ENCODE measurements around the gene CHCHD3. TPM values are rescaled to one million over a fixed set of nuclear protein-coding genes. Genes with fewer than 3 reads are reported as not detected.

Gene CHCHD3
- total RNA-seq, 1 donor from 2014 or later, result 209 TPM

DNA sequence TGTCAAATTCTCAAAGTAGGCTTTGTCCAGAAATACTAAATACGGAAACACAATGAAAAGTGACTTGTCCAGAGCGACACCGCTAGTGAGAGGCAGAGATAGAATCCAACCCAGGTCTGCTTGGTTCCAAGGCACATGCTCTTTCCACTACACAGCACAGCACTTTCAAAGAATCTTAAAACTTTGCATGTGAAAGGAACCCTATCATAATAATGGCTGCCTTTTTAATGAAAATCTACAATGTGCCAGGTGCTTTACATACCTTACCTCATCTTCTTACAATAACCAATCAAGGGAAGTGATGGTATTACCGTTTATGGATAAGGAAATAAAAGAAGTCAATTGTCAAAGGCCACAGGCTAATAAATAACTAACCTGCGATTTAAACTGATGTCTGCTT lies 2.6 kb downstream of the CHCHD3 start:
- no peak for DNase-seq
- Histone ChIP-seq H3K9me3 (replicated peaks) (no peaks in the 10 kb centered on the region), H3K27ac (replicated peaks) (no peak overlapping the region), H3K27me3 (ENCODE audit: low read depth) (no peaks in the 10 kb centered on the region), H3K36me3 (no peaks in the 10 kb centered on the region), H3K4me1 (peaks cover 76% of the 10 kb centered on the region), H3K4me3 (no peak overlapping the region)
- intact Hi-C loops (cut with micrococcal nuclease), result no loop called here
- TF ChIP-seq, protein P1, sequence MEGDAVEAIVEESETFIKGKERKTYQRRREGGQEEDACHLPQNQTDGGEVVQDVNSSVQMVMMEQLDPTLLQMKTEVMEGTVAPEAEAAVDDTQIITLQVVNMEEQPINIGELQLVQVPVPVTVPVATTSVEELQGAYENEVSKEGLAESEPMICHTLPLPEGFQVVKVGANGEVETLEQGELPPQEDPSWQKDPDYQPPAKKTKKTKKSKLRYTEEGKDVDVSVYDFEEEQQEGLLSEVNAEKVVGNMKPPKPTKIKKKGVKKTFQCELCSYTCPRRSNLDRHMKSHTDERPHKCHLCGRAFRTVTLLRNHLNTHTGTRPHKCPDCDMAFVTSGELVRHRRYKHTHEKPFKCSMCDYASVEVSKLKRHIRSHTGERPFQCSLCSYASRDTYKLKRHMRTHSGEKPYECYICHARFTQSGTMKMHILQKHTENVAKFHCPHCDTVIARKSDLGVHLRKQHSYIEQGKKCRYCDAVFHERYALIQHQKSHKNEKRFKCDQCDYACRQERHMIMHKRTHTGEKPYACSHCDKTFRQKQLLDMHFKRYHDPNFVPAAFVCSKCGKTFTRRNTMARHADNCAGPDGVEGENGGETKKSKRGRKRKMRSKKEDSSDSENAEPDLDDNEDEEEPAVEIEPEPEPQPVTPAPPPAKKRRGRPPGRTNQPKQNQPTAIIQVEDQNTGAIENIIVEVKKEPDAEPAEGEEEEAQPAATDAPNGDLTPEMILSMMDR (IDR thresholded peaks at IDR 0.05; ENCODE audit: borderline replicate concordance), result no peak

GRCh38 chr7:133077394-133077793 lies 4.5 kb downstream of the CHCHD3 start:
- H3K27ac ChIP-seq (replicated peaks), result no peak overlapping the region

GRCh38 chr7:133076142-133076541 lies 5.7 kb downstream of the CHCHD3 start:
- intact Hi-C loops (cut with micrococcal nuclease), result no loop called here
- Histone ChIP-seq H3K4me3 (no peak overlapping the region), H3K27me3 (ENCODE audit: low read depth) (no peaks in the 10 kb centered on the region), H3K36me3 (no peaks in the 10 kb centered on the region), H3K4me1 (peaks cover 86% of the 10 kb centered on the region), H3K9me3 (replicated peaks) (no peaks in the 10 kb centered on the region), H3K27ac (replicated peaks) (no peak overlapping the region)
- TF ChIP-seq, protein P1 (IDR thresholded peaks at IDR 0.05; ENCODE audit: borderline replicate concordance), result no peak
- DNase-seq, result no peak

More at GRCh38 chr7:133077394-133077793, 4.5 kb downstream of the CHCHD3 start:
- intact Hi-C loops (cut with micrococcal nuclease), result no loop called here
- TF ChIP-seq, protein P1 (IDR thresholded peaks at IDR 0.05; ENCODE audit: borderline replicate concordance), result no peak
- Histone ChIP-seq H3K9me3 (replicated peaks) (no peaks in the 10 kb centered on the region), H3K27me3 (ENCODE audit: low read depth) (no peaks in the 10 kb centered on the region), H3K4me3 (no peak overlapping the region), H3K36me3 (no peaks in the 10 kb centered on the region), H3K4me1 (peaks cover 88% of the 10 kb centered on the region)
- DNase-seq, result no peak

GRCh38 chr7:133071506-133071905 lies 10.4 kb downstream of the CHCHD3 start:
- no peak for DNase-seq
- intact Hi-C loops (cut with micrococcal nuclease), result no loop called here
- Histone ChIP-seq H3K27ac (replicated peaks) (no peak overlapping the region), H3K4me3 (no peak overlapping the region), H3K9me3 (replicated peaks) (no peaks in the 10 kb centered on the region), H3K27me3 (ENCODE audit: low read depth) (no peaks in the 10 kb centered on the region), H3K36me3 (peaks cover 26% of the 10 kb centered on the region), H3K4me1 (peaks cover 62% of the 10 kb centered on the region)
- TF ChIP-seq, protein P1 (IDR thresholded peaks at IDR 0.05; ENCODE audit: borderline replicate concordance), result no peak

GRCh38 chr7:133070562-133070961 lies 11.3 kb downstream of the CHCHD3 start:
- Histone ChIP-seq H3K36me3 (peaks cover 26% of the 10 kb centered on the region), H3K4me3 (no peak overlapping the region), H3K27ac (replicated peaks) (no peak overlapping the region), H3K9me3 (replicated peaks) (no peaks in the 10 kb centered on the region), H3K4me1 (peaks cover 57% of the 10 kb centered on the region), H3K27me3 (ENCODE audit: low read depth) (no peaks in the 10 kb centered on the region)
- DNase-seq, result no peak
- TF ChIP-seq, protein P1 (IDR thresholded peaks at IDR 0.05; ENCODE audit: borderline replicate concordance), result no peak
- intact Hi-C loops (cut with micrococcal nuclease), result no loop called here

GRCh38 chr7:133065301-133065700 lies 16.6 kb downstream of the CHCHD3 start:
- H3K27me3 ChIP-seq (ENCODE audit: low read depth), result no peaks in the 10 kb centered on the region

More at GRCh38 chr7:133065301-133065700, 16.6 kb downstream of the CHCHD3 start:
- DNase-seq, result no peak
- Histone ChIP-seq H3K27ac (replicated peaks) (no peak overlapping the region), H3K4me1 (peaks cover 67% of the 10 kb centered on the region), H3K9me3 (replicated peaks) (no peaks in the 10 kb centered on the region), H3K4me3 (no peak overlapping the region), H3K36me3 (peaks cover 26% of the 10 kb centered on the region)
- TF ChIP-seq, protein P1 (IDR thresholded peaks at IDR 0.05; ENCODE audit: borderline replicate concordance), result no peak
- intact Hi-C loops (cut with micrococcal nuclease), result no loop called here
